ENCODE data around the gene GTF2F2. TPM values are rescaled to one million over a fixed set of nuclear protein-coding genes. Genes with fewer than 3 reads are reported as not detected.
A peak's percentile ranks its signal among the peaks of the same experiment; 100 is the strongest.

The GTF2F2 gene
- total RNA-seq, 1 donor from 2014 or later: 19.9 TPM

GRCh38 chr13:45132369-45133064 is 12.2 kb downstream of the GTF2F2 start:
- H3K36me3 Mint-ChIP-seq: peaks cover 5% of the 10 kb centered on the region
- H3K27me3 Mint-ChIP-seq (ENCODE audit: low read depth): no peaks in the 10 kb centered on the region
- no peak overlapping the region for H3K27ac Mint-ChIP-seq
- no peak for DNase-seq (ENCODE audit: low spot score in 2 of 2, unreplicated experiment in 2 of 2)
- H3K9me3 Mint-ChIP-seq: peaks cover 27% of the 10 kb centered on the region
- no peak overlapping the region for H3K4me3 Mint-ChIP-seq
- H3K4me1 Mint-ChIP-seq: no peaks in the 10 kb centered on the region
- TF ChIP-seq CTCF (IDR thresholded peaks at IDR 0.05; ENCODE audit: unreplicated experiment): no peak

- H3K4me1 Mint-ChIP-seq: no peaks in the 10 kb centered on the region
These were observed 13.2 kb downstream of the GTF2F2 start for GRCh38 chr13:45133396-45134118.

GRCh38 chr13:45136741-45137504 is 16.6 kb downstream of the GTF2F2 start:
- Mint-ChIP-seq H3K27me3 (ENCODE audit: low read depth) (no peaks in the 10 kb centered on the region), H3K4me3 (no peak overlapping the region), H3K9me3 (peaks cover 22% of the 10 kb centered on the region), H3K36me3 (peaks cover 18% of the 10 kb centered on the region), H3K4me1 (peaks cover 3% of the 10 kb centered on the region), H3K27ac (no peak overlapping the region)
- TF ChIP-seq CTCF (IDR thresholded peaks at IDR 0.05; ENCODE audit: unreplicated experiment): no peak
- no peak for DNase-seq (ENCODE audit: low spot score in 2 of 2, unreplicated experiment in 2 of 2)

More at GRCh38 chr13:45133396-45134118, 13.2 kb downstream of the GTF2F2 start:
- Mint-ChIP-seq H3K4me3 (no peak overlapping the region), H3K9me3 (peaks cover 27% of the 10 kb centered on the region), H3K27me3 (ENCODE audit: low read depth) (no peaks in the 10 kb centered on the region), H3K36me3 (peaks cover 12% of the 10 kb centered on the region), H3K27ac (peak overlapping the region; percentile 30)
- TF ChIP-seq CTCF (IDR thresholded peaks at IDR 0.05; ENCODE audit: unreplicated experiment): no peak
- DNase-seq (ENCODE audit: low spot score in 2 of 2, unreplicated experiment in 2 of 2): no peak

- Mint-ChIP-seq H3K4me1 (peaks cover 3% of the 10 kb centered on the region), H3K9me3 (peaks cover 17% of the 10 kb centered on the region), H3K36me3 (peaks cover 17% of the 10 kb centered on the region), H3K27me3 (ENCODE audit: low read depth) (no peaks in the 10 kb centered on the region), H3K4me3 (no peak overlapping the region), H3K27ac (no peak overlapping the region)
- no peak for TF ChIP-seq CTCF (IDR thresholded peaks at IDR 0.05; ENCODE audit: unreplicated experiment)
- no peak for DNase-seq (ENCODE audit: low spot score in 2 of 2, unreplicated experiment in 2 of 2)
These were observed 17.2 kb downstream of the GTF2F2 start for GRCh38 chr13:45137526-45137925.

- TF ChIP-seq CTCF (IDR thresholded peaks at IDR 0.05; ENCODE audit: unreplicated experiment): no peak
- peaks cover 10% of the 10 kb centered on the region for H3K4me1 Mint-ChIP-seq
- H3K27me3 Mint-ChIP-seq (ENCODE audit: low read depth): no peaks in the 10 kb centered on the region
- peaks cover 11% of the 10 kb centered on the region for H3K9me3 Mint-ChIP-seq
- no peak overlapping the region for H3K27ac Mint-ChIP-seq
- H3K36me3 Mint-ChIP-seq: peaks cover 12% of the 10 kb centered on the region
- H3K4me3 Mint-ChIP-seq: no peak overlapping the region
- DNase-seq (ENCODE audit: low spot score in 2 of 2, unreplicated experiment in 2 of 2): no peak
These were observed 18.0 kb downstream of the GTF2F2 start for GRCh38 chr13:45138282-45138681.
